ENCODE data around the gene P2RX6.

P2RX6 gene

GRCh38 chr22:21012446-21013407 is 2.2 kb upstream of the P2RX6 start:
- DNase-seq (ENCODE audit: low read depth in 2 of 2, low spot score in 1 of 2): no peak

DNA sequence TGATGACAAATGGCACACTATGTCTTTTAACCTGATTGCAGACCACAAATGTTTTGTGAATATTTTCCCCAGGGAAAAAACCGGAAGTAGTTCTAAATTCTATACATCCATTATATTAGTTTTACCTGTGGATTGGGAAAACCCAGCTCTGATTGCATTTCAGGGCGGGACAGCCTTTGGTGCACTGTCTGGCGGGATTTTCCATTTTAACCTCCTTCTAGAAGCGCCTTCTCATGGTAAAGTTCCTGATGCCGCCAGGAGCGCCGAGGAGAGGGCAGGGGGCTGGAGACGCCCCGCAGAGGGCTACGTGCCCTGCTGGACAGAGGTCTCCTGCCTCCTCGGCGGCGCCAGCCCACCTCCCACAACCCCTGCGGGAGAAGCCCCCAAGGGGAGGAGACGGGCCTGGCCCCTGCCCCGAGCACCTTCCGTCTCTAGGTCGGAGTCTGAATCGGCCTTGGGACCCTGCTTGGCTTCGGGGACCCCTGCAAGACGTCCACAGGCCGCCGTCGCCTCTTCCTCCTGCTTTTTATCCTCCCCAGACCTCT is 1.2 kb upstream of the P2RX6 start:
- DNase-seq (ENCODE audit: low read depth in 2 of 2, low spot score in 1 of 2): no peak

DNA sequence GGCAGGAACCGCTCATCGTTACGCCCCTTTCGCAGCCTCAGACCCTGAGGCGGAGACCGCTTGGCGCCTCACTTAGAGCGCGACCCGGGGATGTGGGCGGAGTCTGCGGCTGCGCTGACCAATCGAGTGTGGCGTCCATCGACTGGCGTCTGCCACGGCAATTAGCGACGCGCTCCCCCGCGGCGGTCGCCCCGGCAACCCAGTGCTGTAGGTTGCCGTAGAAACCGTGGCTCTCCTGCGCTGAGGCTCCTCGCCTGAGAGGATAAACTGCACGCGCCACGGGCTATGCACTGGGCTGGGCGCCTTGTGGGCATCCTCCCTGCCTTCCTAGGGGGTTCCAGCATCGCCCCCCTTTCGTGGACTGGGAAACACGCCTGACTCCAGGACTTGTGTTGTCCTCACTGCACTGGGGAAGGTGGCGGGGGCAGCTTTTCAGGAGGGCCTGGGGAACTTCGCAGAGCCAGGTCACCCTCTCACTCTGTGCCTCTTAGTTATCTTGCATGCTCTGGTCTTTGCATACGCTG is 701 bp upstream of the P2RX6 start:
- peak; percentile 22 to 76 for DNase-seq (ENCODE audit: low read depth in 2 of 2, low spot score in 1 of 2)

- DNase-seq (ENCODE audit: low read depth in 2 of 2, low spot score in 1 of 2): no peak
Observed at GRCh38 chr22:21015466-21016006, 571 bp downstream of the P2RX6 start.

- DNase-seq (ENCODE audit: low read depth in 2 of 2, low spot score in 1 of 2): no peak
Observed at GRCh38 chr22:21016644-21017420, 1.9 kb downstream of the P2RX6 start.

GRCh38 chr22:21018314-21018713 is 3.3 kb downstream of the P2RX6 start:
- no peak for DNase-seq (ENCODE audit: low read depth in 2 of 2, low spot score in 1 of 2)

DNA sequence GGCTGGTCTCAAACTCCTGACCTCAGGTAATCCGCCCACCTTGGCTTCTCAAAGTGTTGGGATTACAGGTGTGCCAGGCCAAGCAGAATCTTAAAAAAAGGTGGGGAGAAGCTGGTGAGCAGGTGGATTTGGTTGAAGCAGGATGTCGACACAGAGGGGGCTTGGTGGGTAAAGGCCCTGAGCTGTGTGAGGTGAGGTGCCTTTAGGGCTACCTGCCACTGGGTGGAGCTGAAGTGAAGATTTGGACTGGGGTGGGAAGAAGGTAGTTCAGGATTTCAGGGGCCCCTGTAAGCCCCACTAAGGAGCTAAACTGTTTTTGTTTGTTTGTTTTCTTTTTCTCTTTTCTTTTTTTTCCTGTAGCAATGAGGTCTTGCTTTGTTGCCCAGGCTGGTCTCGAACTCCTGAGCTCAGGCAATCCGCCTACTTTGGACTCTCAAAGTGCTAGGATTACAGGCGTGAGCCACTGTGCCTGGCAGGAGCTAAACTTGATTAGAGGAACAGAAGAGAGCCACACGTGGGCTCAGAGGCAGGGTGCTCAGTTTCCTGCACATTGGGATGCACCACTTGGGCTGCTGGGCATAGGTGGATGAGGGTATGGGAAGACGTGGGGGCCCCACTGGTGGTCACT is 6.0 kb downstream of the P2RX6 start:
- DNase-seq (ENCODE audit: low read depth in 2 of 2, low spot score in 1 of 2): no peak

DNA sequence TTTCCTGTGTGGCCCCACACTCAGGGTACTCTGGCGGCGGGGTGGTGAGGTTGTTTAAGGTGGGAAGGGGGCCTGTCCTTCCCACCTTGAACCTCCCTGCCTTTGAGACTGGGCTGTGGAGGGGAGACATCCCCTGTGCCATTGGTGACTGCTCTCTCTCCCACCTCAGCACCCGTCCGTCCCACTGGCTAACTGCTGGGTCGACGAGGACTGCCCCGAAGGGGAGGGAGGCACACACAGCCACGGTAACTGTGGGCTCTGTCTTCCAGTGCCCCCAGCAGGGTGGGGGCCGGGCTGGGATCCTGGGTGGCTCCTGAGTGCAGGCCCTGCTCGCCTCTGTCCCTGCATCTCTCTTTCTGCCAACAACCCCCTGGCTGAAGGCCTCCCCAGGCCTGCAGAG is 7.5 kb downstream of the P2RX6 start:
- DNase-seq (ENCODE audit: low read depth in 2 of 2, low spot score in 1 of 2): no peak

- no peak for DNase-seq (ENCODE audit: low read depth in 2 of 2, low spot score in 1 of 2)
Observed at GRCh38 chr22:21022955-21023614, 8.1 kb downstream of the P2RX6 start.

GRCh38 chr22:21025266-21025665 is 10.3 kb downstream of the P2RX6 start:
- peak in 1 of 2 donors; percentile 16 for DNase-seq (ENCODE audit: low read depth in 2 of 2, low spot score in 1 of 2)

DNA sequence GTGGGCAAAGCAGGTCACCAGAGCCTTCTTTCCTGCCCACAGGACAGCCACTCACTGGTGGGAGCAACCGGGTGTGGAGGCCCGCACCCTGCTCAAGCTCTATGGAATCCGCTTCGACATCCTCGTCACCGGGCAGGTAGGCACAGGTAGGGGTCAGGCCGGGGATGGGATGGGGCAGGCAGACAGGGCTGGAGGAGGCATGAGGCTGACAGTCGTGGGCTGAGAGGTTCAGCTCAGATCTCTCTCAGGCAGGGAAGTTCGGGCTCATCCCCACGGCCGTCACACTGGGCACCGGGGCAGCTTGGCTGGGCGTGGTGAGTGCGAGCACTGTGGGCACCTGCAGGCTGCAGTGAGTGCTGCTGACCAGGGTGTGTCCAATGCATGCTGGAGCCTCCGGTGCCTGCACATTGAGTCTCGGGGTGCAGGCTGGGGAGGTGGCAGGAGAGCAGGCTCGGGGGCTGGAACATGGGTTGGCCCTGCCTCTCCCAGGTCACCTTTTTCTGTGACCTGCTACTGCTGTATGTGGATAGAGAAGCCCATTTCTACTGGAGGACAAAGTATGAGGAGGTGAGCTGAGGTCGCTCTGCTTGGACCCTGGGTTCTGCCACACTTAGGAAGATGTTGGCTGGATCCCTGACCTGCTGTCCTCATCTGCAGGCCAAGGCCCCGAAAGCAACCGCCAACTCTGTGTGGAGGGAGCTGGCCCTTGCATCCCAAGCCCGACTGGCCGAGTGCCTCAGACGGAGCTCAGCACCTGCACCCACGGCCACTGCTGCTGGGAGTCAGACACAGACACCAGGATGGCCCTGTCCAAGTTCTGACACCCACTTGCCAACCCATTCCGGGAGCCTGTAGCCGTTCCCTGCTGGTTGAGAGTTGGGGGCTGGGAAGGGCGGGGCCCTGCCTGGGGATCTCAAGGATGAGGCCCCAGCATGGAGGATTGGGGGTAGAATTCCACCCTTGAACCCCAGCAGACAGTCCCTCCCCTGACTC is 11.1 kb downstream of the P2RX6 start:
- no peak for DNase-seq (ENCODE audit: low read depth in 2 of 2, low spot score in 1 of 2)

GRCh38 chr22:21026783-21027692 is 12.1 kb downstream of the P2RX6 start:
- DNase-seq (ENCODE audit: low read depth in 2 of 2, low spot score in 1 of 2): no peak

DNA sequence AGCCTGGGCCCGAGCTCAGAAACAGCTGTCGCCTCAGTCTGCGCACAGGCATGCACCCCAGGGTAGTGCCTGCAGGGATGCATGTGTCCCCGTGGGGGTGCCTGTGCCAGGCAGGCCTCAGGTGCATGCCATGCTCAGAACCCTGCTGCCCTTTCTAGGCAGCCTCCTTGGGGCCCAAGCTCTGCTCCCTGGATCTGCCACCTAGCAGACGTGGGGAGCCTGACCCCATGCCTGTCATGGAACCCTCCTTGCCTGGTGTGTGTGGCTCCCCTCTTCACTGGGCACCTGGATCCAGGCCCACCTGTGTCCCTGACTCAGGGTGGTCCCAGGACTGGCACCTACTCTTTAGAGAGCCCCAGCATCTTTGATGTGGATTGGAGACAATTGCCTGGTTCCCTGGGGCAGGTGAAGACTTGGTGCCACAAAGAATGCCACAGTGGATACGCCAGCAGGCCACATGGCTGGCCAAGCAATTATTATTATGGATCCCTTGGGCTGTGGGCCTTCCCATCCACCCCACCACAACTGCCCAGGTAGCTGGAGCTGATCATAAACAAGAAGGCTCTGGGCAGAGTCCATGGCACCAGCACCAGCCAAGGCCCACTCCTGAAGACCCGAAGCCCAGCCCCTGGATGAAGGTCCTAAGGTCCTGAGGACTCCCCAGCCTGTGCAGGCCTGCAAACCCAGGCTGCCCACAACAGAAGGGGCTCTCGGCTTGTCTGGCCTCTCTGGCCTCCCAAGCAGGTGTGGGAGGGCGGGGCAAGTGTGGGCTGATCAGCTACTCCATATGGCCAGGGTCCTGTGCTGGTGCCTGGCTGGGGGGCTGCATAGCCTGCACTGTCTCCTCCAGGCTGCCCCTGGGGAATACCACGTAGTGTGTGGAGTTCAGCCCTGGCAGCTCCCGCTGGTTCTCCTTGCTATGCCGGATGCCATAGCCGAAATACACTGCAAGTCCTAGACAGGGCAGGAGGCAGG is 13.6 kb downstream of the P2RX6 start:
- DNase-seq (ENCODE audit: low read depth in 2 of 2, low spot score in 1 of 2): no peak

DNA sequence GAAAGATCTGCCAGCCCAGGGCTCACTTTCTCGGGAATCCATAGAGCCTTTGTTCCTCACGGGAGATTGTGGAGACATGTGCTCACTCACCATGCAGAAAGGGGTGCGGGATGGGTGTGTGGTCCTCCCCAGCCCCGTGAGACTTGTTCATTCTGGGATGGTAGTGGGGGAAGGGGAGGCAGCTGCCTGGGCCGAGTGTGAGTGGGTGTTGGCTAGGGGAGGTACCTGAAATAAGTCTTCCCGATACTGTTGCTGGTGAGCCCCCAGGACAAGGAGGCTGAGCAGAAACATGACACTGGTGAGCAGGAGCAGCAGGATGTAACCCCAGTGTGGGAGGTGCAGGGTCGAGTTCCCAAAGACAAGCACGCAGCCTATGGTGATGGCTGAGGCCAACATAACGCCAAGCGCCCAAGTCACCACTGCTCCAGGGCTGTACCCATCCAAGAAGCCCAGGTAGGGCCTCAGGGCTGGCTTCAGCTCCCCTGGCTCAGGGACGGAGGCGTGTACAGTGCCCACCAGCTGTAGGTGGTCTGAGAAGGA is 14.6 kb downstream of the P2RX6 start:
- DNase-seq (ENCODE audit: low read depth in 2 of 2, low spot score in 1 of 2): no peak

DNA sequence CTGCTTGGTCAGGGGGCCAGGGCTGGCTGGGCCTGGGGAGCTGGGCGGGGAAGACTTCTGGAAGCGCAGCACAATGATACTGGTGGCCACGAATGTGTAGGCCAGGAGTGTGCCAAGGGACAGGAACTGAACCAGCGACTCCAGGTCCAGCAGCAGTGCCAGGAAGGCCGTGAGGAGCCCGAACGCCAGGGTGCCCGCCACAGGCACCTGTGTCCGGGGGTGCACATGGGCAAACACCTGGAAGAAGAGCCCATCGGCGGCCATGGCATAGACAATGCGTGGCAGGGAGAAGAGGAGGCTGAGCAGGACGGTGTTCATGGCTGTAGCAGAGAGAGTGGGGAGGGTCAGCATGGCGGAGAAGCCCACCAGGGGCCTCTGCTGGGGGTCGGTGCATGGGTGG is 15.1 kb downstream of the P2RX6 start:
- DNase-seq (ENCODE audit: low read depth in 2 of 2, low spot score in 1 of 2): no peak

Measured in stimulated activated CD8-positive, alpha-beta memory T cell treated with anti-CD3 and anti-CD28 coated beads, Interleukin-4, amount 100 ng/mL, for 4 hours (primary cell).